CD4-positive, alpha-beta T cell (primary cell): ENCODE measurements around the gene DOCK4. TPM values are rescaled to one million over a fixed set of nuclear protein-coding genes. Genes with fewer than 3 reads are reported as not detected.

Experiments used
- ATAC-seq: fragments of 200-7000 bp; cut with Tn5 transposase; one replicate; pipeline ENCODE4 v1.10.0; 2022; ENCODE audit warnings: mild to moderate bottlenecking; ENCODE audit not compliant: poor library complexity
- CTCF ChIA-PET: fragments of 350-600 bp; sonication (Branson Sonifier 250); formaldehyde crosslinking; loops from one replicate; lab custom pipeline; 2021; ENCODE audit warnings: antibody characterized with exemption, inconsistent platforms; lab: Charles Lee
- POLR2A ChIA-PET: fragments of 350-600 bp; sonication (Branson Sonifier 250); formaldehyde crosslinking; loops from one replicate; lab custom pipeline; 2021; ENCODE audit warnings: antibody characterized with exemption, inconsistent platforms; lab: Charles Lee
- DNase-seq, 14 experiments: peaks; one replicate each; pipeline ENCODE4 v3.0.0-alpha.2; 2013 to 2020; ENCODE audit warnings: mixed read lengths in 2 of 14
- H3K27ac ChIP-seq, 2 donors: one replicate each; pipeline versions ENCODE4 v1.5.1 to v1.7.0; 2013; ENCODE audit warnings: low read length in 2 of 2, low read depth in 1 of 2, mild to moderate bottlenecking in 1 of 2
- H3K27me3 ChIP-seq, 2 experiments: 1 replicate in 1 of 2; 2 replicates in 1 of 2; pipeline versions ENCODE4 v1.6.1 to v1.7.0; 2013; ENCODE audit warnings: low read length in 2 of 2, control low read depth in 1 of 2, mild to moderate bottlenecking in 1 of 2, moderate library complexity in 1 of 2; ENCODE audit not compliant: insufficient read depth in 2 of 2, control insufficient read depth in 1 of 2
- H3K36me3 ChIP-seq: one replicate; pipeline ENCODE4 v1.6.1; 2013; ENCODE audit warnings: low read length, control low read depth; ENCODE audit not compliant: insufficient read depth
- H3K4me1 ChIP-seq: one replicate; pipeline ENCODE4 v1.6.1; 2013; ENCODE audit warnings: low read length, control low read depth; ENCODE audit not compliant: insufficient read depth
- H3K4me3 ChIP-seq: one replicate; pipeline ENCODE4 v1.5.1; 2013; ENCODE audit warnings: mild to moderate bottlenecking, low read length, moderate library complexity
- H3K9me3 ChIP-seq, 2 experiments: 1 replicate in 1 of 2; 2 replicates in 1 of 2; pipeline versions ENCODE4 v1.6.1 to v1.7.0; 2013; ENCODE audit warnings: low read length in 2 of 2, mild to moderate bottlenecking in 2 of 2, control low read depth in 1 of 2, moderate library complexity in 1 of 2; ENCODE audit not compliant: control insufficient read depth in 1 of 2, insufficient read depth in 1 of 2
- H3K27ac Mint-ChIP-seq: one replicate; pipeline ENCODE4 v1.8.0; 2020; ENCODE audit warnings: mixed read lengths
- H3K27me3 Mint-ChIP-seq: one replicate; pipeline ENCODE4 v1.8.0; 2021; ENCODE audit warnings: mixed read lengths
- H3K36me3 Mint-ChIP-seq: one replicate; pipeline ENCODE4 v1.8.0; 2021; ENCODE audit warnings: low read depth, mixed read lengths
- H3K4me1 Mint-ChIP-seq: one replicate; pipeline ENCODE4 v1.8.0; 2021; ENCODE audit warnings: low read depth, mixed read lengths
- H3K4me3 Mint-ChIP-seq: one replicate; pipeline ENCODE4 v1.8.0; 2020; ENCODE audit warnings: mild to moderate bottlenecking, mixed read lengths
- H3K9me3 Mint-ChIP-seq: one replicate; pipeline ENCODE4 v1.8.0; 2020; ENCODE audit warnings: mixed read lengths
- CTCF ChIP-seq: fragments of 200-600 bp; IDR thresholded peaks from one replicate; pipeline ENCODE4 v1.8.0; 2022; ENCODE audit warnings: antibody characterized with exemption, mild to moderate bottlenecking
- intact Hi-C, 2 experiments: fragments of 100-400 bp; cut with DNase I in 1 of 2; cut with micrococcal nuclease in 1 of 2; formaldehyde crosslinking; loops; one replicate each; pipeline versions ENCODE4 v1.15.1 to v1.9.0; 2023 to 2025; cut with DNase I, micrococcal nuclease
- total RNA-seq, 174 experiments: library from RNA in 2 of 174; stranded (reverse) in 2 of 174; gene quantifications; one replicate each; pipeline ENCODE4 v1.2.3 and lab custom pipeline; 2021 to 2026

DOCK4 gene
- total RNA-seq, 2 experiments from 2014 or later, result 0.31 to 0.38 TPM

- ChIA-PET POLR2A (no interaction called here), CTCF (no interaction called here)
- no peak overlapping the region for H3K4me3 Mint-ChIP-seq
- Histone ChIP-seq H3K27me3 (no peaks in the 10 kb centered on the region), H3K27ac (no peak overlapping the region), H3K4me1 (no peaks in the 10 kb centered on the region), H3K9me3 (no peaks in the 10 kb centered on the region), H3K36me3 (no peaks in the 10 kb centered on the region), H3K4me3 (no peak overlapping the region)
- no peaks in the 10 kb centered on the region for H3K9me3 Mint-ChIP-seq
- no peaks in the 10 kb centered on the region for H3K4me1 Mint-ChIP-seq
- no peak for TF ChIP-seq CTCF
- ATAC-seq, result no peak
- H3K36me3 Mint-ChIP-seq, result no peaks in the 10 kb centered on the region
- no peak overlapping the region for H3K27ac Mint-ChIP-seq
- H3K27me3 Mint-ChIP-seq, result peaks cover 7% of the 10 kb centered on the region
- intact Hi-C loops, result no loop called here
- DNase-seq, result no peak
Observed at GRCh38 chr7:111718886-111719285, 487.3 kb downstream of the DOCK4 start.

- H3K4me1 ChIP-seq, result no peaks in the 10 kb centered on the region
- H3K27me3 ChIP-seq, result no peaks in the 10 kb centered on the region
- H3K9me3 Mint-ChIP-seq, result no peaks in the 10 kb centered on the region
- TF ChIP-seq CTCF, result no peak
- no peak overlapping the region for H3K27ac ChIP-seq
- DNase-seq (no peak), ATAC-seq (no peak)
- H3K4me3 Mint-ChIP-seq, result no peak overlapping the region
- H3K9me3 ChIP-seq, result no peaks in the 10 kb centered on the region
- H3K27ac Mint-ChIP-seq, result no peak overlapping the region
- no peaks in the 10 kb centered on the region for H3K4me1 Mint-ChIP-seq
- no peak overlapping the region for H3K4me3 ChIP-seq
- intact Hi-C loops, result no loop called here
- no peaks in the 10 kb centered on the region for H3K36me3 Mint-ChIP-seq
- H3K36me3 ChIP-seq, result no peaks in the 10 kb centered on the region
- peaks cover 16% of the 10 kb centered on the region for H3K27me3 Mint-ChIP-seq
- POLR2A ChIA-PET, result no interaction called here
- CTCF ChIA-PET, result no interaction called here
Observed at GRCh38 chr7:111711426-111712065, 494.7 kb downstream of the DOCK4 start.

- H3K4me1 Mint-ChIP-seq, result no peaks in the 10 kb centered on the region
- H3K27ac Mint-ChIP-seq, result no peak overlapping the region
- H3K9me3 ChIP-seq, result peaks cover 0 to 6% of the 10 kb centered on the region in 2 experiments
- H3K27me3 Mint-ChIP-seq, result peaks cover 16% of the 10 kb centered on the region
- ChIA-PET CTCF (no interaction called here), POLR2A (no interaction called here)
- no peaks in the 10 kb centered on the region for H3K36me3 Mint-ChIP-seq
- H3K4me1 ChIP-seq, result no peaks in the 10 kb centered on the region
- ATAC-seq (no peak), DNase-seq (no peak)
- TF ChIP-seq CTCF, result no peak
- intact Hi-C loops, result no loop called here
- H3K27ac ChIP-seq, result no peak overlapping the region
- H3K4me3 Mint-ChIP-seq, result no peak overlapping the region
- no peaks in the 10 kb centered on the region for H3K36me3 ChIP-seq
- peaks cover 0 to 4% of the 10 kb centered on the region in 2 experiments for H3K27me3 ChIP-seq
- no peaks in the 10 kb centered on the region for H3K9me3 Mint-ChIP-seq
- H3K4me3 ChIP-seq, result no peak overlapping the region
Observed at GRCh38 chr7:111710839-111711380, 495.3 kb downstream of the DOCK4 start.
